Measurements from ENCODE around the gene COL26A1. TPM values are rescaled to one million over a fixed set of nuclear protein-coding genes. Genes with fewer than 3 reads are reported as not detected.
"Not testable (repeated sequence)": the region's sequence is repeated elsewhere in the genome, so short reads cannot be mapped to it uniquely, and the experiment has no call there.

Gene COL26A1
- total RNA-seq, 1 donor from 2014 or later = not detected

DNA sequence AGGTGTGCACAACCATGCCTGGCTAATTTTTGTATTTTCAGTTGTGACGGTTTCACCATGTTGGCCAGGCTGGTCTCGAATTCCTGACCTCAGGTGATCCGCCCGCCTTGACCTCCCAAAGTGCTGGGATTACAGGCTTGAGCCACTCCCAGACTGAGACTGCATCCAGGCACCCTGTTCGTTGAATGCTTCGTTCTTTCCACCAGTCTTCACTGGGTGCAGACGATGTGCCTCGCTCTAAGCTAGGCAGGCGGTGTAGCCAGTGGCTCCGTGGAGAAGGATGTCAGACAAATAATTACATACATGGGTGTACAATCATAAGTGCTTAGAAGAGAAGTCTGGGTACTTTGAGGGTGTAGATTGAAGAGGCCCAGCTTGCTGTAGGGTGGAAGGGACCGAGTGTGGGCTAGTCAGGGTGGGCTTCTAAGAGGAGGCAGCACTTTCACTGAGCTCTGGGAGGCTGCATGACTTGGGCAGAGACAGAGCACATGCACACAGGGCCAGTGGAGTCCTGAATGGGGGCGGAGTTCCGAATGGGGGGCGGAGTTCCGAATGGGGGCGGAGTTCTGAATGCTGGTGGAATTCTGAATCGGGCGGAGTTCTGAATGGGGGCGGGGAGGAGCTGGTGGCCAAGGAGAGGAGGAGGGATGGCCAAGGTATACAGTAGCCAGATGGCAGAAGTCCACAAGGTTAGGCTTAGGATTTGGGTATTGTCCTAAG, 74.3 kb downstream of the COL26A1 start:
- DNase-seq (ENCODE audit: extremely low read depth, low read depth, low spot score) = no peak

DNA sequence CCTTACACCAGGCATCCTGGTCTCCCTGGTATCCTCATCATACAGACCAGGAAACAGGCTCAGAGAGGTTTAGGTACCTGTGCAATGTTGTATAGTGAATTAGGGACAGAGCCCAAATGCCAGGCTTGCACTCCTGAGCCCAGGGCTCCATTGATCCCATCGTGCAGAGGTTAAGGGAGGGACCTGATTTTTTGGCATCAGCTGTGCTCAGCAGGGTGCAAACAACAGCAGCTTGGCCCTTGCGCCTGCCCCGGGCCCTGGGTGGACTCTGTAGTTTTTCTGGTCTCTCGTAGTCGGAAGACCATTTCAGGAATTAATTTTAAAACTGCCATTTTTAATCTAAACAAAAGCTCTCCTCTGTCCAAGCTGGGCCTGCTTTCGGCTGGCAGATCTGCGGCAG, 79.2 kb downstream of the COL26A1 start:
- no peak for DNase-seq (ENCODE audit: extremely low read depth, low read depth, low spot score)

GRCh38 chr7:101442426-101443070, 79.9 kb downstream of the COL26A1 start:
- DNase-seq (ENCODE audit: extremely low read depth, low read depth, low spot score) = no peak

- no peak for DNase-seq (ENCODE audit: extremely low read depth, low read depth, low spot score)
Measured at GRCh38 chr7:101450064-101450463, 87.4 kb downstream of the COL26A1 start.

DNA sequence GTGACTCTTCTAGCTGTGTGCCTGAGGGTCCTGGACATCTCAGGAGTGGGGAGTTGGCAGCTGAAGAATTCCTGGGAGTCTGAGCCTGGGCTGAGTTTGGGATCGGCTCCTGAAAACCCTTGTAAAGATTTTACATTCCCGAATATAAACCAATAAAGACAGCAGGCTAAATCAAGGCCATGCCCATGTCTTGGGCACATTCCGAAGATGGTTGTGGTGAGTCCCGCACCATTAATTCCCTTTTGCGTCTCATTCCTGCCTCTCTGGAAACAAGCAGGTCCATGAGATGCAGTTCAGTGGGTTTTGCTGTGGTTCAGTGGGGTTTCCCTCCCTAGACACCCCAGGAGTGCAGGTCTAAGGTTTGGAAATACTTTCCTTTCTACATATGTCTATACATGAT, 90.9 kb downstream of the COL26A1 start:
- DNase-seq (ENCODE audit: extremely low read depth, low read depth, low spot score) = no peak

DNA sequence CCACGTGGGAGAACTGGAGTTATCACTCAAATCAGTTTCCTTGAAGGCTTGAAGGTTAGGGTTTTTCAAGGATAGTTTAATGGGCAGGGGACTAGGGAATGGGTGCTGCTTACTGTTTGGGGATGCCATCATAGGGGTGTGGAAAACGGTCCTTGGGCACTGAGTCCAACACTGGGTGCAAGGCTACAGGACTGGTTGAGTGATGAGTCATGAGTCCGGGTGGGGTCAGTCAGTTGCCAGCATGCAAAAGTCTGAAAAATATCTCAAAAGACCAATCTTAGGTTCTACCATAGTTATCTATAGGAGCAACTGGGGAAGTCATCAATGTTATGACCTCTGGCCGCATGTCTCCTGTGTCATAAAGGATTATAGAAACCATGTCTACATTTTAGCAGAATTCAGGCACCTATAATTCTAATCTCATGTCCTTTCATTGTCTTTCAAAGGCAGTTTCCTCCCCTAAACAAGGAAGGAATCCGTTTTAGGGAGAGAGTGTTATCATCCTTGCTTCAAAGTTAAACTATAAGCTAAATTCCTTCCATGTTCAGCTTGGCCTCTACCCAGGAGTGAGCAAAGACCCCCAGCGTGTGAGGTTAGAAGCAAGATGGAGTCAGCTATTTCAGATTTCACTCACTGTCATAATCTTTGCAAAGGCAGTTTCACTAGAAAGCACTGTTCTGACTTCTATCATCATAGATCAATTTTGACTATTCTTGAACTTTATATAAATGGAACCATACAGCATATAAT, 94.5 kb downstream of the COL26A1 start:
- DNase-seq (ENCODE audit: extremely low read depth, low read depth, low spot score) = no peak

- no peak for DNase-seq (ENCODE audit: extremely low read depth, low read depth, low spot score)
Measured at GRCh38 chr7:101465131-101465530, 102.5 kb downstream of the COL26A1 start.

DNA sequence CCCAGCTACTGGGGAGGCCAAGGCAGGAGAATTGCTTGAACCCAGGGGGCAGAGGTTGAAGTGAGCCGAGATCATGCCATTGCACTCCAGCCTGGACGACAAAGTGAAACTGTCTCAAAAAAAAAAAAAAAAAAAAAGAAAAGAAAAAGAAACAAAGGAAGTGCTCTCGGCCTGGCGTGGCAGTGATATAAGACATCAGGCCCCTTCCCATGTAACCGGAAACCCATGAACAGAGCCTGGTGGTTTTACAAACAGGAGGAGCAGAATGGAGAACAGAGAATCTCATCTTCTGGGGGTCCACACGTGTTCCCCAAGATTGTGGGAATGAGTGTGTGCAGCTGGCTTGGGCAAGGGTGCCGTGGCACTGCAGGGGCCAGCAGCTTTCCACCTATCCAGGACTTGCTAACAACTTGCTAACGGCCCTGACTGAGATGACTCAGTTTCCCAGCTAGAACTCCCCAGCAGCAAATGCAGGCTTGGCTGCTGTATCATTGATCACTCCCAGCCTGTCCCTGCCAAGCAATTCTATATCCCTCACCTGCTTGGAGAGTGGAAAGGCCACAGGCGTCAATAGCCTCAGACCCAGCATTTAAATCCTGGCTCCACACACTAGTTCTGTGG, 103.0 kb downstream of the COL26A1 start:
- no peak for DNase-seq (ENCODE audit: extremely low read depth, low read depth, low spot score)

DNA sequence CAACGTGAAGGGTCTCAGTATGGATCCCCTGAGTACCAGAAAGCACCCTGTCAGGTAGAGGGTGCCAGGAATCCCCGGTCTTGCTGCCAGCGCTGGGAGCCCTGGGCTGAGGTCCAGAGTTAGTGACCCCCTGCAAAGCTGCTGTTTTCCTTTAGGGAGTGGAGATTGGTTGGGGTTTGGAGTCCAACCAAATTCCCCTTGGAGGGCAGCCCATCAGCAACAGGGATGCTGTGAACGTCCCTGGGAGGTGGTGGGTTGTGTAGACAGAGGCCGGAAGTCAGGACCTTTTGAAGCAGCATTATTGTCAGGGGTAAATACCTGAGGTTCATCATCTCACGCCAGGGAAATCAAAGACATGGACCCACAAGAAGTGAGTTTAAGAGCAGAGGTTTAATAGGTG, 104.2 kb downstream of the COL26A1 start:
- no peak for DNase-seq (ENCODE audit: extremely low read depth, low read depth, low spot score)

DNA sequence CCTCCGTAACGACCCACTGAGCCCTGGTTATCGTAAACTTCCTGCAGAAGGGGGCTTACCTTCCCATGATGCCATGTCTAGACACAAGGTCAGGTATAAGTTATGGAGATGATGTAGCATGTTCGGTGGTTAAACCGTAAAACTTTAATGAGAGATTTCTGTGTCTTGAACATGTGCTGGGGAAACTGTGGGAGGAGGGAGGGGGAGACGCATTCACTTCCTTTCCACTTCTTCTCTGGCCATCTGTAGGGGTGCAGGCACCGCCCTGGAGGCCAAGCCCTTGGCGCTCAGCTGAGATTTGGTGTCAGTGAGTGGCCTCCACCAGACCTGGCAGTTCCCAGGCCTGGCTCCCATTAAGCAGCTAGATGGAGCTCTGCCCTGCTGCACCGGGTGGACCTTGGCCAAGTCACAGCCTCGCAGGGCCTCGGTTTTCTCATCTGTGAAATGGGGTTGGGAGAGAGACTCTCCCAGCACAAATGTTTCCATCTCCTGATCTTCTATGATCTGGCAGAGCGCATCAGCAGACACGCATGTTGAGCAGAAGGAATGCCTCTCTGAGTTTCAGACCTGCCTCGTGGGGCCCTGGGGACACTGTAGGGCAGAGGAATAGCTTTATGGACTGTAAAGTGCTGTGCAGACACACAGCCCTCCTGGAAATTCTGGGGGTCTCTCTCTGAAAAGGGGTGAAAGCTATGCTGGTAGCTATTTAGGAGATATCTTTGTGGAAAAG, 106.0 kb downstream of the COL26A1 start:
- no peak for DNase-seq (ENCODE audit: extremely low read depth, low read depth, low spot score)

DNA sequence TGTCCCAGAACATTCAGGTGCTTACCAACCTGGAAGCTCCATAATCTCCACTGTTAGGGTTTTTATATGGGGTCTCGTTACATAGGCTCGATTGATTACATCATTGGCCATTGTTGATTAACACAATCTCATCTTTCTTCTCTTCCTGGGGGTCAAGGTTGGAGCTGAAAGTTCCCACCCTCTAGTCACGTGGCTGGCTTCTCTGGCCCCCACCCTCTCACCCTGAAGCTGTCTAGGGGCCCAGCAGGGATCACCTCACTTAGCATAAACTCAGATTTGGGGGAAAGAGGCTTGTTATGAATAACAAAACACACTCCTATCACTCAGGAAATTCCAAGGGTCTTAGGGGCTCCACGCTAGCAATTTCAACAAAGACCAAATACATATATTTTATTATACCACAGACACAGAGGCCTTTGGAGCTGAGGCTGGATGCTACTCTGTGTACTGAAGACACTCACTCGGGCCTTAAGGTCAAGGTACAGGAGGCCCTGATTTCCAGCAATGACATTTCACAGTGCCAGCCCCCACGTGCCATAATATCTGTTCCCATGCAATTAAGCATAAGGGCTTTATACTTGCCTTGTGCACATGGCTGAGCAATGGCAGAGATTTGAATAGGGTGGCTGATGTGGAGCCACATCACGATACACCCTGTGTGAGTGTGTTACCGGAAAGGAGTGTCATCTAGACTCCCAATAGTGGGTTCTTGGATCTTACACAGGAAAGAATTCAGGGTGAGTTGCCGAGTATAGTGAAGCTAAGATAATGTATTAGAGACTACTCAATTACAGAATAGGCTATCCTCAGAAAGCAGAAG, 108.2 kb downstream of the COL26A1 start:
- no peak for DNase-seq (ENCODE audit: extremely low read depth, low read depth, low spot score)

GRCh38 chr7:101474178-101474577, 111.5 kb downstream of the COL26A1 start:
- no peak for DNase-seq (ENCODE audit: extremely low read depth, low read depth, low spot score)

DNA sequence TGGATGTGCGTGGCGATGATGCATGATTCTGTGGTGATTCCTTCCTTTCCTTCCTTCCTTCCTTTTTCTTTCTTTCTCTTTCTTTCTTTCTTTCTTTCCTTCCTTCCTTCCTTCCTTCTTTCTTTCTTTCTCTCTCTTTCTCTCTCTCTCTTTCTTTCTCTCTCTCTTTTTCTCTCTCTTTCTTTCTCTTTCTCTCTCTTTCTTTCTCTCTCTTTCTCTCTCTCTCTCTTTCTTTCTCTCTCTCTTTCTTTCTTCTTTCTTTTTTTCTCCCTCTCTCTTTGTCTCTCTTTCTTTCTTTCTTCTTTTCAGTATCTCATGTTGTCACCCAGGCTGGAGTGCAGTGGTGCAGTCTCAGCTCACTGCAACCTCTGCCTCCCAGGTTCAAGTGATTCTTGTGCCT, 113.0 kb downstream of the COL26A1 start:
- DNase-seq (ENCODE audit: extremely low read depth, low read depth, low spot score) = not testable (repeated sequence)

DNA sequence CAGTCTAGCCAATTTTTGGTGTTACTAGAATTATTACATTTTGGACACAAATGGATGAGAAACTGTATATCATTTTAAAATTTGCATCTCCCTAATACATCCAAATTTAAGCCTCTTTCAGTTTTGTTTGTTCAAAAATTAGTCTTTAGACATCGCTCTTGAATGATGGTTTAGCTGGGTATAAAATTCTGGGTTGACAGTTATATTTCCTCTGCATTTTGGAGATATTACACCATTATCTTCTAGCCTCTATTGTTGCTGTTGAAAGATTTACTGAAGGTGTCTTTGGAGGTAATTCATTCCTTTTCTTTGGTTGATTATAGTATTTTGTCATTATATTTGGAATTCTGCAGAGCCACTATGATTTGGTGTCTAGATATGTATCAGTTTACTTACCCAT, 116.5 kb downstream of the COL26A1 start:
- no peak for DNase-seq (ENCODE audit: extremely low read depth, low read depth, low spot score)

- not testable (repeated sequence) for DNase-seq (ENCODE audit: extremely low read depth, low read depth, low spot score)
Measured at GRCh38 chr7:101486056-101486432, 123.4 kb downstream of the COL26A1 start.

DNA sequence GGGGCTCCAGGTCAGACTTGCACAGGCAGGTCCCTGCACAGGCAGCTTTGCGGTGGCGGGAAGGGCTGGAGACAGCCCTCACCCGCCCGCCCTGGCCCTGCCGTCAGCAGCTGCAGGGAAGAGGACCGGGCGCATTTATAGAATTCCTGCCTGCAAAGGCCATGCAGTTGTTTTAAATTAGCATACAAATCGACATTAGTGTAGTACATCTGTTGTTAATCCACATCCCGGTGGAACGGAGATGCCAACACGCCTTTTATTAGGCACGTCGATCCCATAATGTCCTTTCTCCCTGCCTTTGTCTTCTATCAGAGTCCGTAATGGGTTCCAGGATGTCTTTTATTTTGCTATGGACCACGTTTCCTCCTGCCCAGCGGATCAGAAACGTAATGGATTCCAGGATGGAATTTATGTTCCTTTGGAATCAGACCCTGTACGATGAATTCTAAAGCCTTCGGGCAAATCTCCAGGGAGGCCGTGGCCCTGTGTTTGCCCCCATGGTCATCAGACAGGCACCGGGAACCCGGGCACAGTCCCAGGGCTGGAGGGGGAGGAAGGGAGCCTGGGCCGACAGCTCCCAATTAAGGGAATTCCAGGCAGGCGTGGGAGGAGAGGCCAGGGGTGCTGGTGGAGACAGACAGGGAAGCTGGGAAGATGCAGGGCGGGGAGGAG, 123.9 kb downstream of the COL26A1 start:
- DNase-seq (ENCODE audit: extremely low read depth, low read depth, low spot score) = no peak

- DNase-seq (ENCODE audit: extremely low read depth, low read depth, low spot score) = no peak
Measured at GRCh38 chr7:101487105-101487458, 124.4 kb downstream of the COL26A1 start.

DNA sequence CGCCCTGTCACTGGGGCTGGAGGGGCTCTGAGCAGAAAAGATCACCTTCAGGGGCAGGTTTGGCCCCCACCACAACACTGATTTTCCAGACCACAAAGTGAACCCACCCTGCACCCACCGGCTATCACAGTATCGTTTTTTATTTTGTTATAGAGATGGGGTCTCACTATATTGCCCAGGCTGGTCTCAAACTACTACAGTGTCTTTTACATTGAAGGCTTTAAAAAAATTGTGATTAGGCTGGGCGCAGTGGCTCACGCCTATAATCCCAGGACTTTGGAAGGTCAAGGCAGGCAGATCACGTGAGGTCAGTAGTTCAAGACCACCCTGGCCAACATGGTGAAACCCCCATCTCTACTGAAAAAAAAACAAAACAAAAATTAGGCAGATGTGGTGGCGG, 125.1 kb downstream of the COL26A1 start:
- no peak for DNase-seq (ENCODE audit: extremely low read depth, low read depth, low spot score)

- no peak for DNase-seq (ENCODE audit: extremely low read depth, low read depth, low spot score)
Measured at GRCh38 chr7:101488826-101489572, 126.3 kb downstream of the COL26A1 start.

All from glomerular endothelial cell (primary cell).